PC-3 (cell line): ENCODE measurements around the gene ZCCHC24.

ENCODE experiments used
- CTCF ChIP-seq: fragments of 300-600 bp; sonication (generic); conservative IDR thresholded peaks from 2 replicates; pipeline ENCODE4 v1.5.1; 2017; ENCODE audit warnings: antibody characterized with exemption, low read depth, mild to moderate bottlenecking, low read length
- EZH2 ChIP-seq: fragments of 300-600 bp; sonication (generic); IDR thresholded peaks from one replicate; pipeline ENCODE4 v1.6.1; 2017; ENCODE audit warnings: antibody characterized with exemption, mild to moderate bottlenecking, low read length; ENCODE audit not compliant: unreplicated experiment
- EZH2phosphoT487 ChIP-seq: fragments of 300-600 bp; sonication (generic); IDR thresholded peaks from 2 replicates; pipeline ENCODE4 v1.6.1; 2018; ENCODE audit warnings: mild to moderate bottlenecking, antibody characterized with exemption, low read length, borderline replicate concordance

DNA sequence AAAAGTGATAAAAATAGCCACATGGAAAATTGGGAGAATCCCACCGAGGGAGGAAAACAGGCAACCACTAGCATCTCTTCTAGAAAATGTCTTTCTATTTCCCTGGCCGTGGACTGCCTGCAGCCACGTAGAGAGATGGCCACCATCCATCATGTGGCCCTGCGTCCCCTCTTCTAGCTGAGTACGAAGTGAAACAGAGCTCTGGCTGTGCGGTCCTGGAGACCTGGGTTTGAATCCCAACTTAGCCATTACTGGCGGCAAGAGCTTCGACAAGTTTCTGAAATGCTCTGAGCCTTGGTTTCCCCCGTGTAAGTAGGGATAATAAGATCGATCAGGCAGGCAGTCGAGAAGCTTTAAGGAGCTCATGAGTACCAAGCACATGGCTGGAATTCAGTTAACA, 32.9 kb downstream of the ZCCHC24 start:
- no peak for TF ChIP-seq EZH2phosphoT487
- TF ChIP-seq CTCF, result no peak
- no peak for TF ChIP-seq EZH2
